Fibroblast of skin of abdomen (primary cell): ENCODE data around the gene TMEM98.
"Not testable (repeated sequence)": the region's sequence is repeated elsewhere in the genome, so short reads cannot be mapped to it uniquely, and the experiment has no call there.

Source experiments
- DNase-seq: peaks from one replicate; pipeline ENCODE4 v3.0.0-alpha.2; 2013

Gene TMEM98

GRCh38 chr17:32987453-32987805 is 59.5 kb downstream of the TMEM98 start:
- DNase-seq: not testable (repeated sequence)

DNA sequence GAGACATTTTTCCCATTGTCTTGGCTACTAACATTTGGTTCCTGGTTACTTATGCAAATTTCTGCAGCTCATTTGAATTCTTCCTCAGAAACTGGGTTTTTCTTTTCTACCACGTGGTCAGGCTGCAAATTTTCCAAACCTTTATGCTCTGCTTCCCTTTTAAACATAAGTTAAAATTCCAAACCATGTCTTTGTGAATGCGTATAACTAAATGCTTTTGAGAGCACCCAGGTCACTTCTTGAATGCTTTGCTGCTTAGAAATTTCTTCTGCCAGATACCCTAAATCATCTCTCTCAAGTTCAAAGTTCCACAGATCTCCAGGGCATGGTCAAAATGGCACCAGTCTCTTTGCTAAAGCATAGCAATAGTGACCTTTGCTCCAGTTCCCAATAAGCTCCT is 59.9 kb downstream of the TMEM98 start:
- DNase-seq: not testable (repeated sequence)

GRCh38 chr17:32988481-32989101 is 60.6 kb downstream of the TMEM98 start:
- no peak for DNase-seq

DNA sequence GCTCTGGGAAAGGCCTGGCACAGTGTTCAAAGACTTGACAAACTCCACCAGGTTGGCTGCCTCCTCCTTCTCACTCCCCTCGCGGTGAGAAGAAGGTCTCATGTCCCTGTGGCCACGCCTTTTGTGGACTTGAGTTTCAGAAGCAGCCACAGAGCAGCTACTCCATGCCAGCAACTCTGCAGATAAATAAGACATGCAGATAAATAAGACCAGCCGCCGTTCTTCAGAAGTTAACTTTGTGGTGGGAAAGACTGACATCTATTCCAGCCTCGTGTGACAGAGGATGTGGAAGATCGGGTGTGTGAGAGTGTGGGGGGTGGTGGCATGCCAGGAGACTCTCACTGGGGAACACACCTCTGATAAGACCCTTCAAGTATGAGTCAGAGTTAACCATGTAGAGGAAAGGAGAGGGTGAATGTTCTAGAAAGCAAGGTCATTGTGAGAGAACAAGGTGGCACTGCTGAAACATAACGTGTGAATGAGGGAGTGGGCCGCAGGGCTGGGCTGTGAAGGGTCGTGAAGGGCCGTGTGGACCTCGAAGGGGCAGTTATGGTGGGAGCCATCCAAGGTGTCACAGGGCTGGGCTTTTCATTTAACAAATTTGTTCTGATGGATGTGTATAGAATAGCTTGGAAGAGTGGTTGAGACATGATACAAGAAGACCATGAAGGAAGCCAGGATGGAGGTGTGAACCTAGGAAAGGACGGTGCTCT is 64.5 kb downstream of the TMEM98 start:
- no peak for DNase-seq

DNA sequence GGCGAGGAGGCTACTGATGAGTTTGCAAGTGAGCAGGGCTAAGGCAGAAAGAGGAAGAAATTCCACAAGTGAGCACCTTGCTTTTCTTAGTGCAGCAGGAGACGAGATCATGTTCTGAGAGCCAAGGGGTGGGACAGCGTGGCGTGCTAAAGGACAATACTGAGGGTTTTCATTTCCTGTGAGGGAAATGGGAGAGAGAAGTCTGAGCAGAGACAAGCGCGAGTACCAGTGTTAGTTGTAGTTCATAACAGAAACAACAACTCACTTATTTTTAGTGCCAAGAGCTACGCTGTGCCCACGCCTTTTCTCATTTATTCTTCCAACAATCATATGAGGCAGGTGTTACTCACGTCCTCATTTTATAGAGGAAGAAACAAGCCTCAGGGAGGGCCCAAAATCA is 66.0 kb downstream of the TMEM98 start:
- DNase-seq: no peak
